Hepatocyte (in vitro differentiated cells): Measurements from ENCODE around the gene NUP153. TPM values are rescaled to one million over a fixed set of nuclear protein-coding genes. Genes with fewer than 3 reads are reported as not detected.
"Not testable (repeated sequence)": the region's sequence is repeated elsewhere in the genome, so short reads cannot be mapped to it uniquely, and the experiment has no call there.

ENCODE experiments used
- DNase-seq: peaks from one replicate; pipeline ENCODE4 v3.0.0-alpha.2; 2016; ENCODE audit warnings: low spot score
- H2AFZ ChIP-seq: fragments of 200-600 bp; sonication (generic); 2 replicates; pipeline ENCODE4 v1.6.0; 2016; ENCODE audit warnings: antibody characterized with exemption, mild to moderate bottlenecking
- H3K27ac ChIP-seq: fragments of 200-600 bp; sonication (generic); 2 replicates; pipeline ENCODE4 v1.5.1; 2016; ENCODE audit warnings: mild to moderate bottlenecking
- H3K27me3 ChIP-seq: fragments of 200-600 bp; sonication (generic); 2 replicates; pipeline ENCODE4 v1.6.1; 2016
- H3K36me3 ChIP-seq: fragments of 200-600 bp; sonication (generic); replicated peaks from 2 replicates; pipeline ENCODE4 v1.5.1; 2016; ENCODE audit warnings: low read depth; ENCODE audit not compliant: insufficient read depth
- H3K4me1 ChIP-seq: fragments of 200-600 bp; sonication (generic); 2 replicates; pipeline ENCODE4 v1.5.1; 2016; ENCODE audit warnings: mild to moderate bottlenecking, moderate library complexity; ENCODE audit not compliant: insufficient read depth
- H3K4me2 ChIP-seq: fragments of 200-600 bp; sonication (generic); 2 replicates; pipeline ENCODE4 v1.6.0; 2016
- H3K4me3 ChIP-seq: fragments of 200-600 bp; sonication (generic); 2 replicates; pipeline ENCODE4 v1.5.1; 2016; ENCODE audit warnings: mild to moderate bottlenecking
- H3K79me2 ChIP-seq: fragments of 200-600 bp; sonication (generic); 2 replicates; pipeline ENCODE4 v1.6.0; 2017; ENCODE audit warnings: mild to moderate bottlenecking
- H3K9me2 ChIP-seq: fragments of 200-600 bp; sonication (generic); replicated peaks from 2 replicates; pipeline ENCODE4 v1.6.0; 2017; ENCODE audit warnings: mild to moderate bottlenecking; ENCODE audit not compliant: insufficient read depth
- H3K9me3 ChIP-seq: fragments of 200-600 bp; sonication (generic); 2 replicates; pipeline ENCODE4 v1.5.1; 2016; ENCODE audit warnings: low read depth, mild to moderate bottlenecking
- H4K20me1 ChIP-seq: fragments of 200-600 bp; sonication (generic); 2 replicates; pipeline ENCODE4 v1.6.0; 2016; ENCODE audit warnings: mild to moderate bottlenecking; ENCODE audit not compliant: insufficient read depth, poor library complexity, severe bottlenecking
- CTCF ChIP-seq: fragments of 200-600 bp; sonication (generic); IDR thresholded peaks from 2 replicates; pipeline ENCODE4 v1.5.1; 2016; ENCODE audit warnings: antibody characterized with exemption, mild to moderate bottlenecking; ENCODE audit not compliant: poor library complexity
- EZH2 ChIP-seq: fragments of 200-600 bp; sonication (generic); IDR thresholded peaks from 2 replicates; pipeline ENCODE4 v1.6.1; 2016; ENCODE audit warnings: antibody characterized with exemption, mild to moderate bottlenecking, borderline replicate concordance
- EZH2phosphoT487 ChIP-seq: fragments of 200-600 bp; sonication (generic); IDR thresholded peaks from one replicate; pipeline ENCODE4 v1.6.1; 2018; ENCODE audit warnings: antibody characterized with exemption, mild to moderate bottlenecking, low read depth, moderate library complexity; ENCODE audit not compliant: unreplicated experiment, severe bottlenecking
- WGBS: methylation state at CpG from one replicate; pipeline ENCODE4 v1.1.6; 2016; ENCODE audit warnings: low lambda C conversion rate; ENCODE audit errors: missing lambda C conversion rate; 5-methylcytosine and 5-hydroxymethylcytosine counted together
- polyA plus RNA-seq: library from polyadenylated mRNA; unstranded; fragments of >200 nt; fragmentation: Nextera tagmentation; extraction: Ambion mirVana; gene quantifications from 2 replicates; pipeline ENCODE4 v1.2.1, GENCODE V29; 2016
- total RNA-seq: library from RNA; depleted of rRNA; stranded (reverse); fragments of >200 nt; gene quantifications from 2 replicates; pipeline ENCODE4 v1.2.3, GENCODE V29; 2014

NUP153 gene
- total and polyA plus RNA-seq, 2 experiments from 2014 or later, result 7.9 to 31.1 TPM

GRCh38 chr6:17585766-17586490, 120.8 kb downstream of the NUP153 start:
- no peaks in the 10 kb centered on the region for H3K9me2 ChIP-seq
- 88% methylated on average over 7 of the region's 7 CpGs for WGBS
- peak; percentile 20 for DNase-seq
- H3K27ac ChIP-seq, result no peak overlapping the region
- no peak overlapping the region for H3K4me3 ChIP-seq
- H2AFZ ChIP-seq, result no peak overlapping the region
- H3K27me3 ChIP-seq, result no peaks in the 10 kb centered on the region
- TF ChIP-seq CTCF (no peak), EZH2phosphoT487 (no peak), EZH2 (no peak)
- H4K20me1 ChIP-seq, result no peaks in the 10 kb centered on the region
- H3K79me2 ChIP-seq, result no peaks in the 10 kb centered on the region
- H3K9me3 ChIP-seq, result no peaks in the 10 kb centered on the region
- H3K36me3 ChIP-seq, result no peaks in the 10 kb centered on the region
- no peak overlapping the region for H3K4me2 ChIP-seq
- no peaks in the 10 kb centered on the region for H3K4me1 ChIP-seq

- H3K27ac ChIP-seq, result no peak overlapping the region
- H3K9me3 ChIP-seq, result no peaks in the 10 kb centered on the region
- no peaks in the 10 kb centered on the region for H3K27me3 ChIP-seq
- 16% methylated on average over 7 of the region's 7 CpGs for WGBS
- no peak overlapping the region for H2AFZ ChIP-seq
- TF ChIP-seq CTCF (no peak), EZH2phosphoT487 (no peak), EZH2 (no peak)
- no peaks in the 10 kb centered on the region for H3K79me2 ChIP-seq
- H3K36me3 ChIP-seq, result no peaks in the 10 kb centered on the region
- H3K4me1 ChIP-seq, result no peaks in the 10 kb centered on the region
- no peaks in the 10 kb centered on the region for H3K9me2 ChIP-seq
- H4K20me1 ChIP-seq, result no peaks in the 10 kb centered on the region
- no peak overlapping the region for H3K4me3 ChIP-seq
- H3K4me2 ChIP-seq, result peak overlapping the region; percentile 69
- DNase-seq, result peak; percentile 79
Measured at GRCh38 chr6:17584241-17584803, 122.4 kb downstream of the NUP153 start.

GRCh38 chr6:17583811-17584210, 122.9 kb downstream of the NUP153 start:
- WGBS, result 54% methylated on average over 5 of the region's 5 CpGs
- no peaks in the 10 kb centered on the region for H4K20me1 ChIP-seq
- H3K79me2 ChIP-seq, result no peaks in the 10 kb centered on the region
- no peak overlapping the region for H3K27ac ChIP-seq
- H3K9me3 ChIP-seq, result no peaks in the 10 kb centered on the region
- H3K36me3 ChIP-seq, result no peaks in the 10 kb centered on the region
- TF ChIP-seq EZH2phosphoT487, result no peak
- no peak for TF ChIP-seq CTCF
- no peak for TF ChIP-seq EZH2
- H3K4me3 ChIP-seq, result no peak overlapping the region
- no peak overlapping the region for H3K4me2 ChIP-seq
- no peaks in the 10 kb centered on the region for H3K4me1 ChIP-seq
- H3K9me2 ChIP-seq, result no peaks in the 10 kb centered on the region
- DNase-seq, result no peak
- H3K27me3 ChIP-seq, result no peaks in the 10 kb centered on the region
- H2AFZ ChIP-seq, result no peak overlapping the region

- not testable (repeated sequence) for H3K27ac ChIP-seq, H3K9me2 ChIP-seq, H3K36me3 ChIP-seq, H3K79me2 ChIP-seq, H3K27me3 ChIP-seq, H3K4me2 ChIP-seq, H3K4me1 ChIP-seq, H2AFZ ChIP-seq, H3K9me3 ChIP-seq, H3K4me3 ChIP-seq, DNase-seq, H4K20me1 ChIP-seq
- WGBS, result 95% methylated on average over 7 of the region's 7 CpGs
Measured at GRCh38 chr6:17581282-17581681, 125.4 kb downstream of the NUP153 start.
